H9 (cell line): ENCODE measurements around the gene TMEM270. TPM values are rescaled to one million over a fixed set of nuclear protein-coding genes. Genes with fewer than 3 reads are reported as not detected.

Experiments
- DNase-seq: peaks from one replicate; pipeline ENCODE4 v3.0.0-alpha.2; 2017
- H2AFZ ChIP-seq: one replicate; pipeline ENCODE4 v1.6.1; 2013; ENCODE audit warnings: mild to moderate bottlenecking, low read length, control low read depth, moderate library complexity
- H2AK5ac ChIP-seq: 2 replicates; pipeline ENCODE4 v1.6.1; 2013; ENCODE audit warnings: low read length, control low read depth, mixed read lengths; ENCODE audit not compliant: insufficient read length
- H2BK120ac ChIP-seq: one replicate; pipeline ENCODE4 v1.6.1; 2013; ENCODE audit warnings: low read depth, mild to moderate bottlenecking, low read length, control low read depth, inconsistent platforms; ENCODE audit not compliant: poor library complexity, severe bottlenecking
- H2BK12ac ChIP-seq: 2 replicates; pipeline ENCODE4 v1.6.1; 2013; ENCODE audit warnings: low read length, control low read depth, mixed read lengths, low read depth; ENCODE audit not compliant: insufficient read length
- H2BK15ac ChIP-seq: 2 replicates; pipeline ENCODE4 v1.6.1; 2013; ENCODE audit warnings: low read depth, low read length, control low read depth
- H2BK20ac ChIP-seq: one replicate; pipeline ENCODE4 v1.6.1; 2013; ENCODE audit warnings: low read depth, mild to moderate bottlenecking, low read length, control low read depth, inconsistent platforms; ENCODE audit not compliant: poor library complexity, severe bottlenecking
- H2BK5ac ChIP-seq: 2 replicates; pipeline ENCODE4 v1.6.1; 2013; ENCODE audit warnings: low read length, control low read depth, mixed read lengths; ENCODE audit not compliant: insufficient read length
- H3K14ac ChIP-seq: 2 replicates; pipeline ENCODE4 v1.6.1; 2013; ENCODE audit warnings: low read length, control low read depth; ENCODE audit not compliant: insufficient read depth
- H3K18ac ChIP-seq: 2 replicates; pipeline ENCODE4 v1.6.1; 2013; ENCODE audit warnings: low read depth, mild to moderate bottlenecking, mixed read lengths, low read length, control low read depth; ENCODE audit not compliant: insufficient read length
- H3K23ac ChIP-seq: 2 replicates; pipeline ENCODE4 v1.6.1; 2013; ENCODE audit warnings: low read length, control low read depth, mixed read lengths, low read depth; ENCODE audit not compliant: insufficient read length
- H3K23me2 ChIP-seq: 2 replicates; pipeline ENCODE4 v1.6.1; 2013; ENCODE audit warnings: low read depth, mild to moderate bottlenecking, mixed read lengths, low read length, control low read depth; ENCODE audit not compliant: insufficient read length, poor library complexity, severe bottlenecking
- H3K27ac ChIP-seq: 2 replicates; pipeline ENCODE4 v1.5.1; 2013; ENCODE audit warnings: low read length, control low read depth, mixed read lengths, low read depth; ENCODE audit not compliant: insufficient read length
- H3K27me3 ChIP-seq: 2 replicates; pipeline ENCODE4 v1.6.1; 2013; ENCODE audit warnings: low read length, control low read depth, inconsistent platforms; ENCODE audit not compliant: insufficient read depth
- H3K4ac ChIP-seq: 2 replicates; pipeline ENCODE4 v1.6.1; 2013; ENCODE audit warnings: low read depth, mild to moderate bottlenecking, control low read depth, inconsistent platforms, low read length, moderate library complexity
- H3K4me1 ChIP-seq: 2 replicates; pipeline ENCODE4 v1.6.1; 2013; ENCODE audit warnings: low read length, control low read depth, inconsistent platforms; ENCODE audit not compliant: insufficient read depth
- H3K4me2 ChIP-seq: 2 replicates; pipeline ENCODE4 v1.6.1; 2013; ENCODE audit warnings: low read length, control low read depth, mixed read lengths; ENCODE audit not compliant: insufficient read length, insufficient read depth
- H3K56ac ChIP-seq: 2 replicates; pipeline ENCODE4 v1.6.1; 2013; ENCODE audit warnings: low read depth, mild to moderate bottlenecking, mixed read lengths, low read length, control low read depth; ENCODE audit not compliant: insufficient read length
- H3K79me1 ChIP-seq: 2 replicates; pipeline ENCODE4 v1.6.1; 2013; ENCODE audit warnings: low read depth, mild to moderate bottlenecking, moderate library complexity, low read length, control low read depth, inconsistent platforms; ENCODE audit not compliant: insufficient read depth, poor library complexity, severe bottlenecking
- H3K79me2 ChIP-seq: 2 replicates; pipeline ENCODE4 v1.6.1; 2013; ENCODE audit warnings: low read length, control low read depth, inconsistent platforms; ENCODE audit not compliant: insufficient read depth
- H3K9ac ChIP-seq: 2 replicates; pipeline ENCODE4 v1.6.1; 2013; ENCODE audit warnings: low read length, control low read depth, mixed read lengths; ENCODE audit not compliant: insufficient read length; ENCODE audit errors: extremely low read depth
- H3K9me3 ChIP-seq: one replicate; pipeline ENCODE4 v1.6.1; 2013; ENCODE audit warnings: low read depth, low read length, inconsistent platforms; ENCODE audit not compliant: control insufficient read depth
- H3T11ph ChIP-seq: one replicate; pipeline ENCODE4 v1.6.1; 2013; ENCODE audit warnings: mild to moderate bottlenecking, low read length, control low read depth, inconsistent platforms
- H4K20me1 ChIP-seq: one replicate; pipeline ENCODE4 v1.6.1; 2013; ENCODE audit not compliant: control insufficient read depth, insufficient read length, insufficient read depth
- H4K5ac ChIP-seq: 2 replicates; pipeline ENCODE4 v1.6.1; 2013; ENCODE audit warnings: low read depth, mild to moderate bottlenecking, mixed read lengths, low read length, control low read depth; ENCODE audit not compliant: insufficient read length
- H4K8ac ChIP-seq: replicated peaks from 2 replicates; pipeline ENCODE4 v1.6.1; 2013; ENCODE audit warnings: low read length, control low read depth, mixed read lengths, low read depth; ENCODE audit not compliant: insufficient read length
- H4K91ac ChIP-seq: 2 replicates; pipeline ENCODE4 v1.6.1; 2013; ENCODE audit warnings: low read depth, mild to moderate bottlenecking, moderate library complexity, mixed read lengths, low read length, control low read depth; ENCODE audit not compliant: insufficient read length
- H3K27ac Mint-ChIP-seq, 3 experiments: 2 replicates in 2 of 3; 3 replicates in 1 of 3; pipeline ENCODE4 v1.8.0; 2020 to 2021; ENCODE audit warnings: mixed read lengths in 3 of 3, mild to moderate bottlenecking in 1 of 3, moderate library complexity in 1 of 3
- H3K27me3 Mint-ChIP-seq: 2 replicates; pipeline ENCODE4 v1.8.0; 2021; ENCODE audit warnings: low read depth, mild to moderate bottlenecking, moderate library complexity, mixed read lengths
- H3K36me3 Mint-ChIP-seq, 3 experiments: 2 replicates in 2 of 3; 3 replicates in 1 of 3; pipeline ENCODE4 v1.8.0; 2020 to 2021; ENCODE audit warnings: low read depth in 3 of 3, mixed read lengths in 3 of 3; ENCODE audit not compliant: insufficient read depth in 1 of 3
- H3K4me1 Mint-ChIP-seq, 2 experiments: 2 replicates each; pipeline ENCODE4 v1.8.0; 2020; ENCODE audit warnings: mixed read lengths in 2 of 2
- H3K4me3 Mint-ChIP-seq, 2 experiments: 2 replicates in 1 of 2; 3 replicates in 1 of 2; pipeline ENCODE4 v1.8.0; 2020 to 2021; ENCODE audit warnings: mild to moderate bottlenecking in 2 of 2, mixed read lengths in 2 of 2, moderate library complexity in 1 of 2
- H3K9me3 Mint-ChIP-seq, 2 experiments: 2 replicates in 1 of 2; 3 replicates in 1 of 2; pipeline ENCODE4 v1.8.0; 2020; ENCODE audit warnings: mild to moderate bottlenecking in 2 of 2, mixed read lengths in 2 of 2, moderate library complexity in 1 of 2
- WGBS: extraction: QIAGEN DNeasy Blood & Tissue Kit; methylation state at CpG from one replicate; pipeline ENCODE4 v1.1.7; 2013; ENCODE audit warnings: missing lambda C conversion rate, low lambda C conversion rate, mixed read lengths; ENCODE audit not compliant: insufficient read length; ENCODE audit errors: extremely low coverage; 5-methylcytosine and 5-hydroxymethylcytosine counted together
- total RNA-seq: library from RNA; stranded (reverse); gene quantifications from 2 replicates; pipeline ENCODE4 v1.2.1, GENCODE V29; 2021
- TF ChIP-seq, protein P1 (sequence below): fragments of 200-600 bp; sonication (generic); conservative IDR thresholded peaks from 3 replicates; pipeline ENCODE4 v1.8.0; 2021; ENCODE audit warnings: antibody characterized with exemption, mild to moderate bottlenecking

Gene TMEM270
- total RNA-seq, 1 experiment from 2014 or later, result not detected

DNA sequence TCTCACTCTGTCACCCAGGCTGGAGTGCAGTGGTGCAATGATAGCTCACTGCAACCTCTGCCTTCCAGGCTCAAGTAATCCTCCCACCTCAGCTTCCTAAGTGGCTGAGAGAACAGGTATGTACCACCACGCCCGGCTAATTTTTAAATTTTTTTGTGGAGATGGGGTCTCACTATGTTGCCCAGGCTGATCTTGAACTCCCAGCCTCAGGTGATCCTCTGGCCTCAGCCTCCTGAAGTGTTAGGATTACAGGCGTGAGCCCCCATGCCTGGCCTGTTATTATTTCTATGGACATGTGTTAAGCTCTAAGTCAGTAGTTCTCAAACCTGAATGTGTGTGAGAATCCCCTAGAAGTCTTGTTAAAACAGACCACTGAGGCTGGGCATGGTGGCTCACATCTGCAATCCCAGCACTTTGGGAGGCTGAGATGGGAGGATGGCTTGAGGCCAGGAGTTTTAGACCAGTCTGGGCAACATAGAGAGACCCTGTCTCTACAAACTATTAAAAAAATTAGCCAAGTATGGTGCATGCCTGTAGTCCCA lies 24.5 kb downstream of the TMEM270 start:
- no peak overlapping the region for H3K18ac ChIP-seq
- no peaks in the 10 kb centered on the region for H3K23me2 ChIP-seq
- H2AFZ ChIP-seq, result no peak overlapping the region
- no CpG with 5 or more reads among the region's 3 CpGs for WGBS
- no peak overlapping the region for H2BK20ac ChIP-seq
- H3K9me3 ChIP-seq, result no peaks in the 10 kb centered on the region
- no peaks in the 10 kb centered on the region for H4K20me1 ChIP-seq
- H2BK12ac ChIP-seq, result no peak overlapping the region
- no peaks in the 10 kb centered on the region for H3K79me1 ChIP-seq
- H2BK15ac ChIP-seq, result no peak overlapping the region
- no peak overlapping the region for H4K8ac ChIP-seq
- Mint-ChIP-seq H3K4me1 (peaks cover 3 to 16% of the 10 kb centered on the region in 2 experiments; a peak in 3 of 4 replicates), H3K4me3 (no peak overlapping the region; a peak in 1 of 5 replicates), H3K36me3 (no peaks in the 10 kb centered on the region), H3K27ac (no peak overlapping the region), H3K9me3 (no peaks in the 10 kb centered on the region), H3K27me3 (peaks cover 12% of the 10 kb centered on the region)
- no peak overlapping the region for H3K4ac ChIP-seq
- H2BK120ac ChIP-seq, result no peak overlapping the region
- H3K4me2 ChIP-seq, result no peak overlapping the region
- H3K23ac ChIP-seq, result no peak overlapping the region
- no peak overlapping the region for H3T11ph ChIP-seq
- H4K91ac ChIP-seq, result no peak overlapping the region
- H3K14ac ChIP-seq, result no peak overlapping the region
- TF ChIP-seq, protein P1, sequence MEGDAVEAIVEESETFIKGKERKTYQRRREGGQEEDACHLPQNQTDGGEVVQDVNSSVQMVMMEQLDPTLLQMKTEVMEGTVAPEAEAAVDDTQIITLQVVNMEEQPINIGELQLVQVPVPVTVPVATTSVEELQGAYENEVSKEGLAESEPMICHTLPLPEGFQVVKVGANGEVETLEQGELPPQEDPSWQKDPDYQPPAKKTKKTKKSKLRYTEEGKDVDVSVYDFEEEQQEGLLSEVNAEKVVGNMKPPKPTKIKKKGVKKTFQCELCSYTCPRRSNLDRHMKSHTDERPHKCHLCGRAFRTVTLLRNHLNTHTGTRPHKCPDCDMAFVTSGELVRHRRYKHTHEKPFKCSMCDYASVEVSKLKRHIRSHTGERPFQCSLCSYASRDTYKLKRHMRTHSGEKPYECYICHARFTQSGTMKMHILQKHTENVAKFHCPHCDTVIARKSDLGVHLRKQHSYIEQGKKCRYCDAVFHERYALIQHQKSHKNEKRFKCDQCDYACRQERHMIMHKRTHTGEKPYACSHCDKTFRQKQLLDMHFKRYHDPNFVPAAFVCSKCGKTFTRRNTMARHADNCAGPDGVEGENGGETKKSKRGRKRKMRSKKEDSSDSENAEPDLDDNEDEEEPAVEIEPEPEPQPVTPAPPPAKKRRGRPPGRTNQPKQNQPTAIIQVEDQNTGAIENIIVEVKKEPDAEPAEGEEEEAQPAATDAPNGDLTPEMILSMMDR, result no peak
- no peak overlapping the region for H3K9ac ChIP-seq
- H3K27ac ChIP-seq, result no peak overlapping the region
- H3K27me3 ChIP-seq, result no peaks in the 10 kb centered on the region; the same call in 1 of the 2 replicates
- no peak overlapping the region for H2BK5ac ChIP-seq
- no peak overlapping the region for H3K56ac ChIP-seq
- H3K79me2 ChIP-seq, result no peaks in the 10 kb centered on the region
- DNase-seq, result no peak
- H3K4me1 ChIP-seq, result no peaks in the 10 kb centered on the region
- no peak overlapping the region for H4K5ac ChIP-seq
- no peak overlapping the region for H2AK5ac ChIP-seq
